ENCODE measurements around the gene MGARP.
"Not testable (repeated sequence)": the region's sequence is repeated elsewhere in the genome, so short reads cannot be mapped to it uniquely, and the experiment has no call there.

The MGARP gene

GRCh38 chr4:139279760-139280620, at the start of gene MGARP:
Gene MGARP (minus strand): TSS chr4:139280225. CDS start chr4:139280158, 67 bp downstream.
- in situ Hi-C loops (cut with MboI; ENCODE audit: low sequenced_read_pairs): no loop called here

GRCh38 chr4:139329665-139330200, 49.7 kb upstream of the MGARP start:
- in situ Hi-C loops (cut with MboI; ENCODE audit: low sequenced_read_pairs): no loop called here

GRCh38 chr4:139324620-139325019, 44.6 kb upstream of the MGARP start:
- in situ Hi-C loops (cut with MboI; ENCODE audit: low sequenced_read_pairs): no loop called here

GRCh38 chr4:139322541-139322940, 42.5 kb upstream of the MGARP start:
- in situ Hi-C loops (cut with MboI; ENCODE audit: low sequenced_read_pairs): not testable (repeated sequence)

GRCh38 chr4:139322070-139322469, 42.0 kb upstream of the MGARP start:
- in situ Hi-C loops (cut with MboI; ENCODE audit: low sequenced_read_pairs): not testable (repeated sequence)

- in situ Hi-C loops (cut with MboI; ENCODE audit: low sequenced_read_pairs): no loop called here
Measured at GRCh38 chr4:139319571-139319970, 39.5 kb upstream of the MGARP start.

GRCh38 chr4:139317635-139318034, 37.6 kb upstream of the MGARP start:
- in situ Hi-C loops (cut with MboI; ENCODE audit: low sequenced_read_pairs): no loop called here

GRCh38 chr4:139316733-139317132, 36.7 kb upstream of the MGARP start:
- in situ Hi-C loops (cut with MboI; ENCODE audit: low sequenced_read_pairs): no loop called here

GRCh38 chr4:139315221-139315675, 35.2 kb upstream of the MGARP start:
- in situ Hi-C loops (cut with MboI; ENCODE audit: low sequenced_read_pairs): no loop called here

- in situ Hi-C loops (cut with MboI; ENCODE audit: low sequenced_read_pairs): no loop called here
Measured at GRCh38 chr4:139314047-139314800, 34.2 kb upstream of the MGARP start.

GRCh38 chr4:139313414-139313813, 33.4 kb upstream of the MGARP start:
- in situ Hi-C loops (cut with MboI; ENCODE audit: low sequenced_read_pairs): not testable (repeated sequence)

GRCh38 chr4:139312552-139313332, 32.7 kb upstream of the MGARP start:
- in situ Hi-C loops (cut with MboI; ENCODE audit: low sequenced_read_pairs): no loop called here

- in situ Hi-C loops (cut with MboI; ENCODE audit: low sequenced_read_pairs): no loop called here
Measured at GRCh38 chr4:139311909-139312308, 31.9 kb upstream of the MGARP start.

- in situ Hi-C loops (cut with MboI; ENCODE audit: low sequenced_read_pairs): no loop called here
Measured at GRCh38 chr4:139304920-139305319, 24.9 kb upstream of the MGARP start.

GRCh38 chr4:139301821-139302611, 22.0 kb upstream of the MGARP start, which contains the start of gene NDUFC1:
Gene NDUFC1 (minus strand): TSS chr4:139302477. CDS start chr4:139295798, 6,679 bp downstream.
- in situ Hi-C loops (cut with MboI; ENCODE audit: low sequenced_read_pairs): no loop called here

GRCh38 chr4:139301113-139301820, 21.2 kb upstream of the MGARP start, which contains the start of gene NAA15:
Gene NAA15 (plus strand): TSS chr4:139301505. CDS start chr4:139301778, 273 bp downstream.
- in situ Hi-C loops (cut with MboI; ENCODE audit: low sequenced_read_pairs): no loop called here

GRCh38 chr4:139300431-139301112, 20.5 kb upstream of the MGARP start:
- in situ Hi-C loops (cut with MboI; ENCODE audit: low sequenced_read_pairs): no loop called here

GRCh38 chr4:139299536-139299935, 19.5 kb upstream of the MGARP start:
- in situ Hi-C loops (cut with MboI; ENCODE audit: low sequenced_read_pairs): no loop called here

- in situ Hi-C loops (cut with MboI; ENCODE audit: low sequenced_read_pairs): no loop called here
Measured at GRCh38 chr4:139297001-139297410, 17.0 kb upstream of the MGARP start.
